Neural progenitor cell (in vitro differentiated cells): ENCODE data around the gene JAG1. TPM values are rescaled to one million over a fixed set of nuclear protein-coding genes. Genes with fewer than 3 reads are reported as not detected.

Experiments
- DNase-seq: peaks from one replicate; pipeline ENCODE4 v3.0.0-alpha.2; 2016; ENCODE audit warnings: low spot score
- H2AFZ ChIP-seq: fragments of 200-600 bp; sonication (generic); replicated peaks from 2 replicates; pipeline ENCODE4 v1.6.1; 2016; ENCODE audit warnings: antibody characterized with exemption
- H3F3A ChIP-seq: fragments of 200-600 bp; sonication (generic); 2 replicates; pipeline ENCODE4 v1.6.1; 2016; ENCODE audit warnings: antibody characterized with exemption, low read depth
- H3K27ac ChIP-seq: fragments of 200-600 bp; sonication (generic); 2 replicates; pipeline ENCODE4 v1.5.1; 2016; ENCODE audit warnings: mild to moderate bottlenecking
- H3K27me3 ChIP-seq: fragments of 200-600 bp; sonication (generic); 2 replicates; pipeline ENCODE4 v1.6.1; 2016; ENCODE audit warnings: mild to moderate bottlenecking, moderate library complexity
- H3K36me3 ChIP-seq: fragments of 200-600 bp; sonication (generic); 2 replicates; pipeline ENCODE4 v1.5.1; 2016
- H3K4me1 ChIP-seq: fragments of 200-600 bp; sonication (generic); 2 replicates; pipeline ENCODE4 v1.6.1; 2016; ENCODE audit warnings: mixed run types
- H3K4me2 ChIP-seq: fragments of 200-600 bp; sonication (generic); 2 replicates; pipeline ENCODE4 v1.6.1; 2016
- H3K4me3 ChIP-seq: fragments of 200-600 bp; sonication (generic); 2 replicates; pipeline ENCODE4 v1.5.1; 2016
- H3K79me2 ChIP-seq: fragments of 200-600 bp; sonication (generic); 2 replicates; pipeline ENCODE4 v1.6.1; 2016; ENCODE audit warnings: low read depth
- H3K9ac ChIP-seq: fragments of 200-600 bp; sonication (generic); 2 replicates; pipeline ENCODE4 v1.6.1; 2016
- H3K9me3 ChIP-seq: fragments of 200-600 bp; sonication (generic); 2 replicates; pipeline ENCODE4 v1.5.1; 2016; ENCODE audit warnings: low read depth
- H4K20me1 ChIP-seq: fragments of 200-600 bp; sonication (generic); 2 replicates; pipeline ENCODE4 v1.6.1; 2016; ENCODE audit warnings: low read depth
- H3K27ac Mint-ChIP-seq: 3 replicates; pipeline ENCODE4 v1.8.0; 2021; ENCODE audit warnings: mixed read lengths
- H3K27me3 Mint-ChIP-seq: 2 replicates; pipeline ENCODE4 v1.8.0; 2022; ENCODE audit warnings: low read depth, mild to moderate bottlenecking, inconsistent platforms, moderate library complexity, mixed read lengths; ENCODE audit not compliant: insufficient read depth
- H3K36me3 Mint-ChIP-seq: 3 replicates; pipeline ENCODE4 v1.8.0; 2021; ENCODE audit warnings: mixed read lengths
- H3K4me1 Mint-ChIP-seq: 3 replicates; pipeline ENCODE4 v1.8.0; 2021; ENCODE audit warnings: mixed read lengths
- H3K4me3 Mint-ChIP-seq: 3 replicates; pipeline ENCODE4 v1.8.0; 2021; ENCODE audit warnings: mild to moderate bottlenecking, moderate library complexity, mixed read lengths
- H3K9me3 Mint-ChIP-seq: 3 replicates; pipeline ENCODE4 v1.8.0; 2020; ENCODE audit warnings: mixed read lengths
- CTCF ChIP-seq: fragments of 200-600 bp; sonication (generic); IDR thresholded peaks from 2 replicates; pipeline ENCODE4 v1.5.1; 2017; ENCODE audit warnings: antibody characterized with exemption, mild to moderate bottlenecking
- EZH2 ChIP-seq: fragments of 200-600 bp; sonication (generic); IDR thresholded peaks from 2 replicates; pipeline ENCODE4 v1.6.1; 2017; ENCODE audit warnings: antibody characterized with exemption, mild to moderate bottlenecking, moderate library complexity
- EZH2phosphoT487 ChIP-seq: fragments of 200-600 bp; sonication (generic); IDR thresholded peaks from 2 replicates; pipeline ENCODE4 v1.6.1; 2017; ENCODE audit warnings: antibody characterized with exemption
- total RNA-seq: library from RNA; depleted of rRNA; stranded (reverse); fragments of >200 nt; gene quantifications from 2 replicates; pipeline ENCODE4 v1.2.3, GENCODE V29; 2015; ENCODE audit warnings: low replicate concordance

JAG1 gene
- total RNA-seq, 1 donor from 2014 or later, result 129 TPM

GRCh38 chr20:10654250-10654610 lies 19.6 kb downstream of the JAG1 start:
- Histone ChIP-seq H3K27ac (peak overlapping the region; percentile 42), H3K27me3 (no peaks in the 10 kb centered on the region), H2AFZ (no peak overlapping the region), H4K20me1 (peaks cover 98% of the 10 kb centered on the region), H3K36me3 (peaks cover 8% of the 10 kb centered on the region), H3K9ac (no peak overlapping the region), H3K4me2 (peak overlapping the region; percentile 69), H3K9me3 (no peaks in the 10 kb centered on the region), H3F3A (peaks cover 70% of the 10 kb centered on the region), H3K4me1 (peaks cover 91% of the 10 kb centered on the region), H3K79me2 (peaks cover 85% of the 10 kb centered on the region), H3K4me3 (peak overlapping the region; percentile 4)
- no peaks in the 10 kb centered on the region for H3K9me3 Mint-ChIP-seq
- peaks cover 61% of the 10 kb centered on the region for H3K36me3 Mint-ChIP-seq
- H3K27me3 Mint-ChIP-seq, result peaks cover 11% of the 10 kb centered on the region
- no peak for DNase-seq
- H3K4me3 Mint-ChIP-seq, result peak overlapping the region; percentile 41
- peak overlapping the region; percentile 44 for H3K27ac Mint-ChIP-seq
- H3K4me1 Mint-ChIP-seq, result peaks cover 98% of the 10 kb centered on the region
- TF ChIP-seq CTCF (no peak), EZH2 (no peak), EZH2phosphoT487 (no peak)

- Mint-ChIP-seq H3K36me3 (peaks cover 60% of the 10 kb centered on the region), H3K4me3 (peak overlapping the region; percentile 41), H3K9me3 (no peaks in the 10 kb centered on the region), H3K27me3 (peaks cover 14% of the 10 kb centered on the region), H3K4me1 (peaks cover 98% of the 10 kb centered on the region), H3K27ac (peak overlapping the region; percentile 92)
- Histone ChIP-seq H2AFZ (no peak overlapping the region), H3K4me2 (peak overlapping the region; percentile 69), H3K79me2 (peaks cover 84% of the 10 kb centered on the region), H3K9ac (no peak overlapping the region), H4K20me1 (peaks cover 98% of the 10 kb centered on the region), H3F3A (peaks cover 65% of the 10 kb centered on the region), H3K9me3 (no peaks in the 10 kb centered on the region), H3K4me1 (peaks cover 91% of the 10 kb centered on the region), H3K27me3 (no peaks in the 10 kb centered on the region), H3K4me3 (peak overlapping the region; percentile 4), H3K36me3 (peaks cover 8% of the 10 kb centered on the region), H3K27ac (peak overlapping the region; percentile 42)
- no peak for DNase-seq
- TF ChIP-seq EZH2 (no peak), EZH2phosphoT487 (no peak), CTCF (no peak)
Observed at GRCh38 chr20:10653599-10654249, 20.1 kb downstream of the JAG1 start.

GRCh38 chr20:10652660-10653261 lies 21.0 kb downstream of the JAG1 start:
- peaks cover 14% of the 10 kb centered on the region for H3K27me3 Mint-ChIP-seq
- no peak for TF ChIP-seq CTCF
- TF ChIP-seq EZH2phosphoT487, result no peak
- no peak for TF ChIP-seq EZH2
- no peak for DNase-seq
- peaks cover 56% of the 10 kb centered on the region for H3F3A ChIP-seq
- H3K36me3 ChIP-seq, result peaks cover 8% of the 10 kb centered on the region
- H3K27ac Mint-ChIP-seq, result peak overlapping the region; percentile 80
- H3K9me3 Mint-ChIP-seq, result no peaks in the 10 kb centered on the region
- no peaks in the 10 kb centered on the region for H3K27me3 ChIP-seq
- peaks cover 98% of the 10 kb centered on the region for H3K4me1 Mint-ChIP-seq
- H3K36me3 Mint-ChIP-seq, result peaks cover 59% of the 10 kb centered on the region
- H3K4me3 ChIP-seq, result no peak overlapping the region
- peak overlapping the region; percentile 69 for H3K4me2 ChIP-seq
- H4K20me1 ChIP-seq, result peaks cover 98% of the 10 kb centered on the region
- H3K9me3 ChIP-seq, result no peaks in the 10 kb centered on the region
- no peak overlapping the region for H2AFZ ChIP-seq
- H3K79me2 ChIP-seq, result peaks cover 76% of the 10 kb centered on the region
- H3K4me3 Mint-ChIP-seq, result peak overlapping the region; percentile 73
- peaks cover 83% of the 10 kb centered on the region for H3K4me1 ChIP-seq
- no peak overlapping the region for H3K27ac ChIP-seq
- H3K9ac ChIP-seq, result no peak overlapping the region
